Psoas muscle (tissue), 8 donors: Measurements from ENCODE around the gene ZPBP2. TPM values are rescaled to one million over a fixed set of nuclear protein-coding genes. Genes with fewer than 3 reads are reported as not detected.
"Not testable (repeated sequence)": the region's sequence is repeated elsewhere in the genome, so short reads cannot be mapped to it uniquely, and the experiment has no call there.

ENCODE experiments used
- ATAC-seq, 4 donors: fragments of 200-7000 bp; cut with Tn5 transposase; one replicate each; pipeline ENCODE4 v1.9.1; 2020; ENCODE audit warnings: moderate library complexity in 3 of 4, mild to moderate bottlenecking in 2 of 4
- DNase-seq, 2 donors: peaks; one replicate each; pipeline ENCODE4 v3.0.0-alpha.2; 2020
- H3K27ac ChIP-seq: fragments of 200-600 bp; one replicate; pipeline ENCODE4 v1.8.0; 2022
- H3K27me3 ChIP-seq, 3 donors: fragments of 200-600 bp in 1 of 3; one replicate each; pipeline versions ENCODE4 v1.6.1 to v1.8.0; 2013 to 2022; ENCODE audit warnings: low read length in 2 of 3, mild to moderate bottlenecking in 2 of 3, moderate library complexity in 1 of 3; ENCODE audit not compliant: insufficient read depth in 3 of 3
- H3K36me3 ChIP-seq, 2 donors: fragments of 200-600 bp in 1 of 2; one replicate each; pipeline versions ENCODE4 v1.6.1 to v1.8.0; 2013 to 2022; ENCODE audit warnings: low read depth in 1 of 2, mild to moderate bottlenecking in 1 of 2, moderate library complexity in 1 of 2; ENCODE audit not compliant: insufficient read depth in 1 of 2
- H3K4me1 ChIP-seq: fragments of 200-600 bp; one replicate; pipeline ENCODE4 v1.8.0; 2022
- H3K4me3 ChIP-seq: fragments of 200-600 bp; one replicate; pipeline ENCODE4 v1.8.0; 2022; ENCODE audit warnings: mild to moderate bottlenecking
- H3K9me3 ChIP-seq: fragments of 200-600 bp; one replicate; pipeline ENCODE4 v1.8.0; 2022
- WGBS, 3 donors: extraction: QIAGEN DNeasy Blood & Tissue Kit; methylation state at CpG; one replicate each; pipeline versions ENCODE4 v1.1.6 to v1.1.7; 2013; 5-methylcytosine and 5-hydroxymethylcytosine counted together
- intact Hi-C, 2 donors: fragments of 100-400 bp; cut with DNase I; formaldehyde crosslinking; loops; one replicate each; pipeline versions ENCODE4 v1.11.0 to v1.14.2; 2022
- polyA plus RNA-seq, 3 donors: library from polyadenylated mRNA; stranded (reverse); fragments of 200-250 nt; gene quantifications; one replicate each; pipeline ENCODE4 v1.2.3, GENCODE V29; 2013
- total RNA-seq, 4 donors: library from RNA; stranded (reverse); fragmentation: NEBNext Ultra II Directional in 2 of 4; extraction: Animal tissue kit (Norgen Biotek cat#: 25700) in 2 of 4; gene quantifications; one replicate each; pipeline versions ENCODE4 v1.2.1 to v1.2.4, GENCODE V29; 2021 to 2023
- TF ChIP-seq, protein P1 (sequence below): fragments of 200-600 bp; IDR thresholded peaks from one replicate; pipeline ENCODE4 v1.8.0; 2022; ENCODE audit warnings: antibody characterized with exemption
- donor health status: healthy with polysubstance abuse.
- donor health status: DM: no; HTN: no; CAD: no; lungs with moderate emphysema.
- donor health status: Bipolar disorder and iron deficiency.
- donor health status: healthy.
- donor health status: DM: yes; HTN: yes; CAD: no.
- donor health status: DM: no; HTN: no; CAD: no.
- donor health status: DM: no; HTN: no; CAD: no.
- donor health status: DM: yes; HTN: yes; CAD: no.

Gene ZPBP2
- total and polyA plus RNA-seq, 7 donors = not detected

DNA sequence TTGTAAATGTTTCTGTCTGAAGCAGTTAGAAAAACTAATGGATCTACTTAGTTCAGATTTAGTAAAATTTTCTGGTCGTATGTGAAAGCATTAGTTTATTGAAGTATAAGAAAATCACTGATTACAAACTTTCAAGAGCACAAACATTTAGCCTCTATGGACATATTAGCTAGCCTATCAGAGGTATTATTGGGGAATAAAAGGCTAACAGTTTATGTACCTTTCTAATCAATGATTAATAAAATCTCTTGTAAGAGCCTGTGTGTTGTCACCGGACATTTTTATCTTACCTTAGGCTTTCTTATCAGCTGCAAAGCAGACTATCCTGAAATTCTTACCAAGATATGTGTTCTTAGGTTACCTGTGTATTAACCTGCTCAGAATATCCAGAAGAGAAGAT, 21.2 kb downstream of the ZPBP2 start:
- Histone ChIP-seq H3K27ac (no peak overlapping the region), H3K9me3 (no peaks in the 10 kb centered on the region), H3K4me3 (no peak overlapping the region), H3K36me3 (no peaks in the 10 kb centered on the region), H3K27me3 (peaks cover 0 to 21% (median 5%) of the 10 kb centered on the region in 3 donors), H3K4me1 (no peaks in the 10 kb centered on the region)
- intact Hi-C loops = no loop called here
- ATAC-seq (no peak), DNase-seq (no peak)
- 27 to 56% (median 48%) methylated on average over 2 of the region's 2 CpGs for WGBS, 3 donors
- TF ChIP-seq, protein P1, sequence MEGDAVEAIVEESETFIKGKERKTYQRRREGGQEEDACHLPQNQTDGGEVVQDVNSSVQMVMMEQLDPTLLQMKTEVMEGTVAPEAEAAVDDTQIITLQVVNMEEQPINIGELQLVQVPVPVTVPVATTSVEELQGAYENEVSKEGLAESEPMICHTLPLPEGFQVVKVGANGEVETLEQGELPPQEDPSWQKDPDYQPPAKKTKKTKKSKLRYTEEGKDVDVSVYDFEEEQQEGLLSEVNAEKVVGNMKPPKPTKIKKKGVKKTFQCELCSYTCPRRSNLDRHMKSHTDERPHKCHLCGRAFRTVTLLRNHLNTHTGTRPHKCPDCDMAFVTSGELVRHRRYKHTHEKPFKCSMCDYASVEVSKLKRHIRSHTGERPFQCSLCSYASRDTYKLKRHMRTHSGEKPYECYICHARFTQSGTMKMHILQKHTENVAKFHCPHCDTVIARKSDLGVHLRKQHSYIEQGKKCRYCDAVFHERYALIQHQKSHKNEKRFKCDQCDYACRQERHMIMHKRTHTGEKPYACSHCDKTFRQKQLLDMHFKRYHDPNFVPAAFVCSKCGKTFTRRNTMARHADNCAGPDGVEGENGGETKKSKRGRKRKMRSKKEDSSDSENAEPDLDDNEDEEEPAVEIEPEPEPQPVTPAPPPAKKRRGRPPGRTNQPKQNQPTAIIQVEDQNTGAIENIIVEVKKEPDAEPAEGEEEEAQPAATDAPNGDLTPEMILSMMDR = no peak

DNA sequence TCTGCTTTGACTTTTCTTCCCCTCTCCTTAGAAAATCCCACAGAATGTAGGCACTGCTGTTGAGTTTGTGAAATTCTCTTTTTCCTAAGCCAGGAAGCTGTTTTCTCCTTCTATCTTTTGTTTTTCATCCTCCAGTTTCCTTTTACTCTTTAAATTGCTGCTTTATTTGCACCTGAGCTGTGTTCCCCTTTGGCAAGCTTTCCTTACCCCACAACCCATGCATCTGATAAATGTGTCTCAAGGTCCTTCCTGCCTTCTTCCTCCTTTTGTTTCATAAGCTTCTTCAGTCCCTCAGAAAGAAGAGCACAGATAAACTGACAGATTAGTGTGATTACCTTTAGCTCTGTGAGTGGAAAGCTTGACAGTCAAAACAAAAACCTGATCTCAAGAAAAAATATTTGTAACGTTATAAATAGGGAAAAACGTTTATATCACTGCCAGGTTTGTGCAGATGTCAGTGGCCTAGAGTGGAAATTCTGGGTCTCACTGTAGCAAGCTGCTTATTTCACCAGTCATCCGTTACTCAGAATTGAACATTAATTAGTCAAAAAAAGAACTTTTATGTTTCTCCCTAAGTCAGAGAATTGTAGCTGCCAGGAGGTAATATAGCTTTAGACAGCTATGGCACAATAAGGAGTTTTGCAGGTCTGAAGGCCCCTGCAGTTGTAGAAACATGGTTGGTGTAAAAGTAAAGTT, 26.8 kb downstream of the ZPBP2 start:
- ATAC-seq (no peak), DNase-seq (no peak)
- TF ChIP-seq, protein P1 = no peak
- intact Hi-C loops = no loop called here
- Histone ChIP-seq H3K4me3 (no peak overlapping the region), H3K9me3 (no peaks in the 10 kb centered on the region), H3K27ac (no peak overlapping the region), H3K36me3 (no peaks in the 10 kb centered on the region), H3K27me3 (peaks cover 0 to 10% (median 5%) of the 10 kb centered on the region in 3 donors), H3K4me1 (no peaks in the 10 kb centered on the region)
- WGBS, 3 donors = 27 to 33% (median 30%) methylated on average over 3 of the region's 3 CpGs

DNA sequence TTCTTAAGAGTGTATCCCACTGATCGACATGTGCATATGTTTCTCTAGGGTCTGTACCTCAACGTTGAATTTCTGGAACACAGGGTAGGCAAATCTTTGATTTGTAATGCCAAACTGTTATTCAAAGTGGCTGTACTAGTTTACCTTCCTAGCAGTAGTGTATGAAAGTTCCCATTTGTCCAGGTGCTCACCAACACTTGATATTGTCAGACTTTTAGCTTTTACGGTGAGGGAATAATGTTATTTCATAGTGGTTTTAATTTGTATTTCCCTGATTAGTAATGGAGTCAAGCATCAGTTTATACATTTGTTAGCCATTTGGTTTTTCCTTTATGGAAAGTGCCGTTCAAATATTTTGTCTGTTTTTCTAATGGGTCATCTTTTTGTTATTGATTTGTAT, 30.1 kb downstream of the ZPBP2 start:
- Histone ChIP-seq H3K36me3 (no peaks in the 10 kb centered on the region), H3K27me3 (no peaks in the 10 kb centered on the region), H3K9me3 (no peaks in the 10 kb centered on the region), H3K4me1 (no peaks in the 10 kb centered on the region), H3K4me3 (no peak overlapping the region), H3K27ac (no peak overlapping the region)
- ATAC-seq = no peak
- no peak for DNase-seq
- 79 to 94% (median 85%) methylated on average over 4 of the region's 4 CpGs for WGBS, 3 donors
- intact Hi-C loops = no loop called here
- TF ChIP-seq, protein P1 = no peak

DNA sequence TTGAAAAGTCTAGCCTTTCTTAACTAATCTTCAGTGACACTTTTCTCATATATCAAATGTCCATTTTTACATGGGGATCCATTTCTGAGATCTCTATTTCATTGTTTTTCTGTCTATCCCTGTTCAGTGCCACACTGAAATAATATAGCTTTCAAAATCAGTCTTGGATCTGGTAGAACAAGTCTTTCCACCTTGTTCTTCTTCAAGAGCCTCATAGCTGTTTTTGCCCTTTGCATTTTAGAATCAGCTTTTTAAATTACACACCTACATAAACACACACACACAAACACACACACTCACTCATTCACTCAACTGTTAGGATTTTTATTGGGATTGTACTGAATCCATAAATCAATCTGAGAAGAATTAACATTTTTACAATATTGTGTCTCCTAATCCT, 31.2 kb downstream of the ZPBP2 start:
- no peak for ATAC-seq

DNA sequence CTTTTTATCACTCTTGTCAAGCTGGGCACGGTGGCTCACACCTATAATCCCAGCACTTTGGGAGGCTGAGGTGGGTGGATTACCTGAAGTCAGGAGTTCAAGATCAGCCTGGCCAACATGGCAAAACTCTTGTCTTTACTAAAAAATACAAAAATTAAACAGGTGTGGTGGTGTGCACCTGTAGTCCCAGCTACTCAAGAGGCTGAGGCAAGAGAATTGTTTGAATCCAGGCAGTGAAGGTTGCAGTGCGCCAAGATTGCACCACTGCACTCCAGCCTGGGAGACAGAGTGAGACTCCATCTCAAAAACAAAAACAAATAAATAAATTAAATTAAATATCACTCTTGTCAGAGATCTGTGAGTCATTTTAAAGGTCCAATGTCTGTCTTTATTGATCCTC, 34.0 kb downstream of the ZPBP2 start:
- H3K27ac ChIP-seq, H3K4me1 ChIP-seq, ATAC-seq, DNase-seq, H3K27me3 ChIP-seq, H3K9me3 ChIP-seq, H3K4me3 ChIP-seq, H3K36me3 ChIP-seq, intact Hi-C loops: not testable (repeated sequence)
- WGBS, 3 donors = 89 to 93% (median 89%) methylated on average over 2 of the region's 2 CpGs

More for the DNA sequence above, 31.2 kb downstream of the ZPBP2 start:
- intact Hi-C loops = no loop called here
- H3K36me3 ChIP-seq = no peaks in the 10 kb centered on the region
- H3K4me1 ChIP-seq = no peaks in the 10 kb centered on the region
- DNase-seq = no peak
- H3K27ac ChIP-seq = no peak overlapping the region
- H3K27me3 ChIP-seq = no peaks in the 10 kb centered on the region
- TF ChIP-seq, protein P1 = no peak
- no peak overlapping the region for H3K4me3 ChIP-seq
- H3K9me3 ChIP-seq = no peaks in the 10 kb centered on the region
